Measurements from ENCODE around the gene TMEM87A. TPM values are rescaled to one million over a fixed set of nuclear protein-coding genes. Genes with fewer than 3 reads are reported as not detected.
A peak's percentile ranks its signal among the peaks of the same experiment; 100 is the strongest.
"Not testable (repeated sequence)": the region's sequence is repeated elsewhere in the genome, so short reads cannot be mapped to it uniquely, and the experiment has no call there.

The TMEM87A gene
- total RNA-seq: 10 to 100 TPM; 23.6 to 24.7 TPM

GRCh38 chr15:42272939-42273899 lies at the start of gene TMEM87A, which contains the start of gene GANC:
Gene TMEM87A, minus strand, starts transcription at chr15:42273433. Its CDS starts 35 bp downstream, at chr15:42273398.
Gene GANC, plus strand, starts transcription at chr15:42273201. Its CDS starts 1,281 bp downstream, at chr15:42274482.
- ChIA-PET POLR2A (interaction anchor here (0.6 to 1.7 kb wide), 9 partner anchors 10 to 506 kb away, joined by 3 to 7 read pairs (median 4); partner anchors contain the start of gene ZNF106), CTCF (interaction anchor here (0.5 to 1.0 kb wide), 3 partner anchors 13 to 667 kb away, joined by 3 read pairs; no protein-coding TSS in a partner anchor)
- Mint-ChIP-seq H3K4me3 (peak within 1 kb of the TSS; percentile 92), H3K27ac (peak within 1 kb of the TSS; percentile 99), H3K4me1 (ENCODE audit: low read depth) (peaks cover 35% of the 10 kb centered on the region), H3K9me3 (no peaks in the 10 kb centered on the region), H3K36me3 (ENCODE audit: low read depth) (peaks cover 7% of the 10 kb centered on the region), H3K27me3 (no peaks in the 10 kb centered on the region)
- ATAC-seq (peak; percentile 96), DNase-seq (peak; percentile 98)
- intact Hi-C loops (cut with micrococcal nuclease): no loop called here
- no peak for TF ChIP-seq CTCF (IDR thresholded peaks at IDR 0.05)

- ChIA-PET POLR2A (no interaction called here), CTCF (no interaction called here)
- ATAC-seq (no peak), DNase-seq (no peak)
- Mint-ChIP-seq H3K9me3 (no peaks in the 10 kb centered on the region), H3K4me3 (no peak overlapping the region), H3K27ac (no peak overlapping the region), H3K27me3 (no peaks in the 10 kb centered on the region), H3K4me1 (ENCODE audit: low read depth) (peaks cover 5% of the 10 kb centered on the region), H3K36me3 (ENCODE audit: low read depth) (peaks cover 15% of the 10 kb centered on the region)
- TF ChIP-seq CTCF (IDR thresholded peaks at IDR 0.05): no peak
- intact Hi-C loops (cut with micrococcal nuclease): no loop called here
Observed at GRCh38 chr15:42319206-42319605, 46.0 kb upstream of the TMEM87A start.

DNA sequence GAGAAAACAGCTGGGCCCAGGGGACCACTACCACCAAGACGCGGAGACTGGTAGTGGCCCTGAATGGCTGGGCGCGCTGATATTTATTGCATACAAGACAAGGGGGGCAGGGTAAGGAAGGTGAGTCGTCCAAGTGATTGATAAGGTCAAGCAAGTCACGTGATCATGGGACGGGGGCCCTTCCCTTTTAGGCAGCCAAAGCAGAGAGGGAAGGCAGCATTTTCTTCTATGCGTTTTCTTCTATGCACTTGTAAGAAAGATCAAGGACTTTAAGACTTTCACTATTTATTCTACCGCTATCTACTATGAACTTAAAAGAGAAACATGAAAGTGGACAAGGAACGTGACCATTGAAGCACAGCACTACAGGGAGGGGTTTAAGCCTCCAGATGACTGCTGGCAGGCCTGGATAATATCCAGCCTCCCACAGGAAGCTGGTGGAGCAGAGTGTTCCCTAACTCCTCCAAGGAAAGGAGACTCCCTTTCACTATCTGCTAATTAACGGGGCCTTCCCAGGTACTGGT lies 43.1 kb upstream of the TMEM87A start:
- H3K9me3 Mint-ChIP-seq; H3K27ac Mint-ChIP-seq; H3K4me1 Mint-ChIP-seq (ENCODE audit: low read depth); ATAC-seq; H3K4me3 Mint-ChIP-seq; CTCF ChIA-PET; DNase-seq; H3K27me3 Mint-ChIP-seq; intact Hi-C loops (cut with micrococcal nuclease); POLR2A ChIA-PET: not testable (repeated sequence)
- H3K36me3 Mint-ChIP-seq (ENCODE audit: low read depth): peaks cover 13% of the 10 kb centered on the region

- DNase-seq (no peak), ATAC-seq (peak; percentile 24)
- no peak overlapping the region for H3K27ac Mint-ChIP-seq
- POLR2A ChIA-PET: no interaction called here
- intact Hi-C loops (cut with micrococcal nuclease): no loop called here
- H3K9me3 Mint-ChIP-seq: no peaks in the 10 kb centered on the region
- H3K4me1 Mint-ChIP-seq (ENCODE audit: low read depth): peaks cover 5% of the 10 kb centered on the region
- H3K36me3 Mint-ChIP-seq (ENCODE audit: low read depth): peaks cover 16% of the 10 kb centered on the region
- no peak overlapping the region for H3K4me3 Mint-ChIP-seq
- CTCF ChIA-PET: no interaction called here
- no peaks in the 10 kb centered on the region for H3K27me3 Mint-ChIP-seq
- no peak for TF ChIP-seq CTCF (IDR thresholded peaks at IDR 0.05)
Observed at GRCh38 chr15:42315521-42315920, 42.3 kb upstream of the TMEM87A start.

DNA sequence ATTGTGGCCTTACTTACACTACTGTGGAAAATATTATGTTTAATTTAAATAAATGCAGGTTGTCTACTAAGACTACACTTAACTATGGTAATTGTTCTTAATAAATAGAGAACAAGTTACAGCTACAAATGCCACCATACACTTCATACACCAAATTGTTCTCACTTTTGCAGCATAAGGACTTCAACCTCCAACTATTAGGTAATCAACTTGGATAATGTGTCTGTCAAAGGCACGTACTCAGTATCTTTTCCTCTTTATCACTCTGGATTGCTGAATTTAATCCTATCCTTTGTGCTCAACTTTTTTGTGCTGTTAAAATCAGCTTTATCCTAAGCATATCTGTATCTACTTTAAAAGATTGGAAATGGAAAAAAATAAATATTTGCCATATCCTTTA lies 41.6 kb upstream of the TMEM87A start:
- Mint-ChIP-seq H3K27me3 (no peaks in the 10 kb centered on the region), H3K4me1 (ENCODE audit: low read depth) (peaks cover 5% of the 10 kb centered on the region), H3K27ac (no peak overlapping the region), H3K9me3 (no peaks in the 10 kb centered on the region), H3K4me3 (no peak overlapping the region), H3K36me3 (ENCODE audit: low read depth) (peaks cover 19% of the 10 kb centered on the region)
- CTCF ChIA-PET: no interaction called here
- DNase-seq: no peak
- POLR2A ChIA-PET: no interaction called here
- ATAC-seq: no peak
- TF ChIP-seq CTCF (IDR thresholded peaks at IDR 0.05): no peak
- intact Hi-C loops (cut with micrococcal nuclease): no loop called here

Data from activated CD8-positive, alpha-beta T cell treated with anti-CD3 and anti-CD28 coated beads for 36 hours (primary cell).